ENCODE results near the gene BDH2.

DNA sequence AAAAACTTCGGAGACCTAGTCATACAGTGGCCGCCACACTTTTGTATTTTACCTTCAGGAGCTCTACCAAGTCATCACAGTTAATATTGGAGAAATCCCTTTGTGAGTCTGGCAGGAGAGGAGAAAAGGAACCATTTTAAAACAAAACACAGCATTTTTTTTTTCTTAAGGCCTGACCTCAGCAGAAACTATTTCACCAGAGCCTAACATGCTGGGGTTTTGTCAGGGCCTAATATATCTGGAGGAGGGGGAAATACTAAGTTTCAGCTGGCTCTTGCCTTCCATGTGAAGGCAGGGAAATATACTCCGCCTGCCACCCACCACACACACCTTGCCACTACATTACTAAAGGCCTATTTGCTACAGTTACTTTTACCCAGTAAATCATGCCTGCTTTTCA is 26.5 kb upstream of the BDH2 start:
- TF ChIP-seq EZH2 (IDR thresholded peaks at IDR 0.05; ENCODE audit: low read length, missing control alignments) (no peak), CTCF (conservative IDR thresholded peaks at IDR 0.05 in 1 of 2, IDR thresholded peaks at IDR 0.05 in 1 of 2; ENCODE audit: low read depth in 1 of 2, low read length in 2 of 2) (no peak)
